AG09309 (cell line): ENCODE measurements around the gene MPPED2.

ENCODE experiments used
- DNase-seq: peaks from one replicate; pipeline ENCODE4 v3.0.0-alpha.2; 2010; ENCODE audit warnings: low read depth
- H3K4me3 ChIP-seq: 2 replicates; pipeline ENCODE4 v1.5.1; 2011; ENCODE audit warnings: mild to moderate bottlenecking, low read depth, low read length, moderate library complexity; ENCODE audit not compliant: control insufficient read depth
- CTCF ChIP-seq: IDR thresholded peaks from 2 replicates; pipeline ENCODE4 v1.5.1; 2011; ENCODE audit warnings: mild to moderate bottlenecking, low read depth, low read length, inconsistent platforms; ENCODE audit not compliant: insufficient read depth, control insufficient read depth; ENCODE audit errors: missing control alignments

MPPED2 gene

GRCh38 chr11:30455025-30455424 lies 131.1 kb downstream of the MPPED2 start:
- no peak for DNase-seq
- TF ChIP-seq CTCF, result no peak
- H3K4me3 ChIP-seq, result no peak overlapping the region

- no peak for TF ChIP-seq CTCF
- no peak overlapping the region for H3K4me3 ChIP-seq
- no peak for DNase-seq
These were observed 131.6 kb downstream of the MPPED2 start for GRCh38 chr11:30454541-30454940.

DNA sequence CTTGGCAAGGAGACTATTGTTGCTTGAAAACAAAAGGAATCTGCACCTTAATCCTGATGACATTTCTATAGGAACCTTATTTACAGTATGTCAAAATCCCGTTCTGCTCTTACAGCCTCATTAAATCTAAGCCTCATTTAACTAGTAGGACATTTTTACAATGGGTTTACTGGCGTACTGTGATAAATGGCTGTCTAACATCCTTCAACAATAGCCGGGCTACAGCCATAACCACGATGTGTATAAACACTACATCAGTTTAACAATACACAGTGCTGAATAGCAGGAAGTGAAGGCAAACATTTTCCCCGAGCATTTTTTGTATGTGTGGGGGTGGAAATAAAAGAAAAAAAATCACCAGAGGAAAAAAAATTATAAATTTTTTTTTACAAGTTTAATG lies 132.0 kb downstream of the MPPED2 start:
- no peak for TF ChIP-seq CTCF
- no peak for DNase-seq
- no peak overlapping the region for H3K4me3 ChIP-seq

GRCh38 chr11:30453705-30454104 lies 132.4 kb downstream of the MPPED2 start:
- no peak for DNase-seq
- H3K4me3 ChIP-seq, result no peak overlapping the region
- no peak for TF ChIP-seq CTCF

DNA sequence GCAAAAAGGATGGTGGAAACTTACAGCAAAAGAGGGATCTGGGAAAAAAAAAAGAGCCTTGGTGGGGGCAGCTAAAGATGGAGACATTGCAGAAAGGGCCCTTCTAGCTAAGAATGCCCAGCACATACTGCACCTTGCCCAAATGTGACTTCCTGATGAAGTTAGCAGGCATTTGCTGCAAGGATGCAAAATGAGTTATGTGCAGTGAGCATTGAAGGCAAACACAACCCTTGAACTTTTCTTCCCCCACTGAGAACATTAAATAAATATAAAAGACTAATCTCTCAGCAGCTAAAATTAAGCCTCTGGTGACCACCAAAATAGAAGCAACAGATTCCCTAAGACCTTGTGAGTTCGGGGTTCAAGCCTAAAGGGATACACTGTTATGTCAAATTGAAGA lies 133.3 kb downstream of the MPPED2 start:
- TF ChIP-seq CTCF, result no peak
- no peak overlapping the region for H3K4me3 ChIP-seq
- DNase-seq, result no peak

GRCh38 chr11:30452114-30452513 lies 134.0 kb downstream of the MPPED2 start:
- H3K4me3 ChIP-seq, result no peak overlapping the region
- no peak for TF ChIP-seq CTCF
- DNase-seq, result no peak

GRCh38 chr11:30451626-30452025 lies 134.5 kb downstream of the MPPED2 start:
- no peak overlapping the region for H3K4me3 ChIP-seq
- no peak for DNase-seq
- no peak for TF ChIP-seq CTCF
